K562 (cell line): ENCODE data around the gene CDH6. TPM values are rescaled to one million over a fixed set of nuclear protein-coding genes. Genes with fewer than 3 reads are reported as not detected.

Source experiments
- ATAC-seq: fragments of 200-7000 bp; cut with Tn5 transposase; 3 replicates; pipeline ENCODE4 v1.9.1; 2020; ENCODE audit warnings: moderate library complexity
- BruUV-seq: library from RNA; stranded (reverse); fragments of 400-500 nt; replicated peaks from 2 replicates; lab custom pipeline; 2021; lab: Mats Ljungman, UMichigan
- CTCF ChIA-PET: fragments of 300-600 bp; formaldehyde crosslinking; extraction: SDS; loops from one replicate; lab custom pipeline; 2021; ENCODE audit warnings: low intra/inter-chr PET ratio; lab: Yijun Ruan, JAX
- POLR2A ChIA-PET: fragments of 300-600, 350-650 bp; sonication (Branson Sonifier 250); formaldehyde crosslinking; extraction: SDS; loops from one replicate; lab custom pipeline; 2021; ENCODE audit warnings: antibody characterized with exemption, inconsistent platforms; lab: Yijun Ruan, JAX
- DNase-seq, 4 experiments: peaks; one replicate each; pipeline versions ENCODE4 v3.0.0 to v3.0.0-alpha.2; 2011 to 2018; ENCODE audit warnings: low spot score in 3 of 4, mixed read lengths in 3 of 4; ENCODE audit errors: extremely low read depth in 1 of 4
- FAIRE-seq: peaks from 2 replicates; lab custom pipeline; 2011; peaks lifted over from hg19 to GRCh38; lab: Jason Lieb, UNC
- H2AFZ ChIP-seq: 2 replicates; pipeline ENCODE4 v1.6.0; 2011; ENCODE audit warnings: low read depth, low read length, control low read depth, inconsistent platforms
- H3K27ac ChIP-seq: fragments of 200-600 bp; 3 replicates; pipeline ENCODE4 v1.8.0; 2011; ENCODE audit warnings: low read depth, mild to moderate bottlenecking, control low read depth, inconsistent platforms, low read length, moderate library complexity, mixed read lengths; ENCODE audit errors: extremely low read depth
- H3K27me3 ChIP-seq, 2 experiments: fragments of 300-600 bp in 1 of 2; 2 replicates in 1 of 2; 3 replicates in 1 of 2; pipeline versions ENCODE4 v1.6.0 to v1.8.0; 2011; ENCODE audit warnings: inconsistent platforms in 2 of 2, low read length in 2 of 2, mild to moderate bottlenecking in 1 of 2, mixed read lengths in 1 of 2, moderate library complexity in 1 of 2; ENCODE audit not compliant: control insufficient read depth in 2 of 2, insufficient read depth in 2 of 2
- H3K36me3 ChIP-seq: fragments of 300-600 bp; 3 replicates; pipeline ENCODE4 v1.8.0; 2011; ENCODE audit warnings: mild to moderate bottlenecking, low read length, inconsistent platforms; ENCODE audit not compliant: control insufficient read depth, insufficient read depth
- H3K4me1 ChIP-seq, 2 experiments: fragments of 200-600 bp in 1 of 2; replicated peaks in 1 of 2; 2 replicates in 1 of 2; 3 replicates in 1 of 2; pipeline versions ENCODE4 v1.5.1 to v1.8.0; 2011; ENCODE audit warnings: inconsistent platforms in 2 of 2, low read length in 2 of 2, mild to moderate bottlenecking in 1 of 2, mixed read lengths in 1 of 2, moderate library complexity in 1 of 2; ENCODE audit not compliant: control insufficient read depth in 2 of 2, insufficient read depth in 2 of 2
- H3K4me2 ChIP-seq: 2 replicates; pipeline ENCODE4 v1.6.1; 2011; ENCODE audit warnings: low read length, control low read depth, inconsistent platforms, mixed read lengths; ENCODE audit not compliant: insufficient read depth
- H3K4me3 ChIP-seq: fragments of 200-600 bp; sonication (generic), shearing (Covaris generic); 2 replicates; pipeline ENCODE4 v1.5.1; 2016; ENCODE audit warnings: control low read depth, inconsistent platforms
- H3K79me2 ChIP-seq: fragments of 200-600 bp; 3 replicates; pipeline ENCODE4 v1.8.0; 2011; ENCODE audit warnings: low read length, inconsistent platforms; ENCODE audit not compliant: control insufficient read depth, insufficient read depth
- H3K9ac ChIP-seq, 2 experiments: 2 replicates each; pipeline versions ENCODE4 v1.6.0 to v1.6.1; 2011; ENCODE audit warnings: low read depth in 2 of 2, low read length in 2 of 2, control low read depth in 1 of 2, inconsistent platforms in 1 of 2, mild to moderate bottlenecking in 1 of 2, mixed read lengths in 1 of 2; ENCODE audit not compliant: insufficient read depth in 1 of 2
- H3K9me1 ChIP-seq: one replicate; pipeline ENCODE4 v1.6.0; 2011; ENCODE audit warnings: inconsistent platforms, mild to moderate bottlenecking, low read length, moderate library complexity; ENCODE audit not compliant: control insufficient read depth, insufficient read depth
- H3K9me3 ChIP-seq: replicated peaks from 2 replicates; pipeline ENCODE4 v1.5.1; 2011; ENCODE audit warnings: low read depth, low read length, inconsistent platforms; ENCODE audit not compliant: control insufficient read depth, insufficient read depth
- H4K20me1 ChIP-seq: replicated peaks from 2 replicates; pipeline ENCODE4 v1.6.1; 2011; ENCODE audit warnings: low read length, inconsistent platforms, mixed read lengths; ENCODE audit not compliant: control insufficient read depth, insufficient read depth
- CC2D1A ChIP-seq: fragments of 450-650 bp; IDR thresholded peaks from 2 replicates; pipeline ENCODE4 v1.6.1; 2017; ENCODE audit warnings: mild to moderate bottlenecking
- FOXP1 ChIP-seq: sonication (generic); formaldehyde crosslinking; IDR thresholded peaks from 2 replicates; pipeline ENCODE4 v1.8.0; 2022; ENCODE audit warnings: mild to moderate bottlenecking, missing genetic modification reagents
- GMEB1 ChIP-seq: fragments of 250-450 bp; sonication (Bioruptor Pico); IDR thresholded peaks from 2 replicates; pipeline ENCODE4 v1.4.0; 2020; ENCODE audit warnings: mild to moderate bottlenecking
- HDAC6 ChIP-seq: IDR thresholded peaks from 2 replicates; pipeline ENCODE4 v1.6.1; 2012; ENCODE audit warnings: low read depth, mild to moderate bottlenecking, control low read depth, inconsistent platforms, low read length, moderate library complexity
- JUND ChIP-seq, 2 experiments: IDR thresholded peaks; 2 replicates in 1 of 2; 3 replicates in 1 of 2; pipeline ENCODE4 v1.6.1; 2011; ENCODE audit warnings: borderline replicate concordance in 2 of 2, low read depth in 2 of 2, low read length in 2 of 2, improper control_type of control experiment in 1 of 2, missing biosample characterization in 1 of 2, missing genetic modification characterization in 1 of 2, missing genetic modification reagents in 1 of 2
- KDM5B ChIP-seq: fragments of 200-600 bp; sonication (generic); IDR thresholded peaks from 2 replicates; pipeline ENCODE4 v1.6.1; 2012; ENCODE audit warnings: low read depth, mild to moderate bottlenecking, moderate library complexity, low read length, control low read depth, inconsistent platforms; ENCODE audit not compliant: insufficient replicate concordance
- MCM2 ChIP-seq: fragments of 450-650 bp; IDR thresholded peaks from 2 replicates; pipeline ENCODE4 v1.6.1; 2017; ENCODE audit warnings: low read depth, mild to moderate bottlenecking
- NELFE ChIP-seq: IDR thresholded peaks from 2 replicates; pipeline ENCODE4 v1.6.1; 2011; ENCODE audit warnings: mild to moderate bottlenecking; ENCODE audit not compliant: insufficient read depth, insufficient read length
- PHF20 ChIP-seq: fragments of 450-650 bp; IDR thresholded peaks from 2 replicates; pipeline ENCODE4 v1.6.1; 2018; ENCODE audit not compliant: partially characterized antibody
- SP2 ChIP-seq: IDR thresholded peaks from 2 replicates; pipeline ENCODE4 v1.6.1; 2011; ENCODE audit warnings: mild to moderate bottlenecking, low read depth, low read length, moderate library complexity; ENCODE audit not compliant: poor library complexity, severe bottlenecking; ENCODE audit errors: extremely low read depth
- STAT5B ChIP-seq: fragments of 250-450 bp; sonication (Bioruptor Pico); IDR thresholded peaks from 2 replicates; pipeline ENCODE4 v1.8.0; 2021; ENCODE audit warnings: mild to moderate bottlenecking, inconsistent platforms
- ZNF253 ChIP-seq: fragments of 250-450 bp; sonication (Bioruptor Pico); conservative IDR thresholded peaks from 2 replicates; pipeline ENCODE4 v1.6.1; 2021; ENCODE audit warnings: mild to moderate bottlenecking
- ZNF277 ChIP-seq: fragments of 250-450 bp; sonication (Bioruptor Pico); IDR thresholded peaks from 2 replicates; pipeline ENCODE4 v1.8.0; 2022; ENCODE audit warnings: inconsistent platforms, mild to moderate bottlenecking, moderate library complexity, borderline replicate concordance
- ZNF431 ChIP-seq: sonication (generic); formaldehyde crosslinking; IDR thresholded peaks from 2 replicates; pipeline ENCODE4 v1.8.0; 2022; ENCODE audit warnings: mild to moderate bottlenecking, missing genetic modification reagents
- ZNF699 ChIP-seq: fragments of 250-450 bp; sonication (Bioruptor Pico); IDR thresholded peaks from 2 replicates; pipeline ENCODE4 v1.8.0; 2021; ENCODE audit warnings: mild to moderate bottlenecking, moderate library complexity; ENCODE audit not compliant: insufficient replicate concordance
- WGBS: fragments of 100-300 bp; shearing (Covaris generic); methylation state at CpG from one replicate; pipeline ENCODE4 v1.1.6; 2016; ENCODE audit warnings: low coverage, mixed read lengths; ENCODE audit not compliant: insufficient coverage; ENCODE audit errors: missing lambda C conversion rate; 5-methylcytosine and 5-hydroxymethylcytosine counted together
- in situ Hi-C: fragments of 300-500 bp; cut with MboI; formaldehyde crosslinking; loops from 4 replicates; pipeline ENCODE4 v1.15.0; 2018; ENCODE audit warnings: inconsistent platforms, mixed read lengths
- intact Hi-C: fragments of 100-400 bp; cut with micrococcal nuclease; formaldehyde crosslinking; loops from 2 replicates; pipeline ENCODE4 v1.14.2; 2022
- polyA plus RNA-seq, 8 experiments: library from polyadenylated mRNA; depleted of rRNA in 4 of 8; stranded (reverse) in 5 of 8; unstranded in 3 of 8; fragments of >200 nt; fragmentation: Nextera tagmentation in 2 of 8; fragmentation: Illumina TruSeq in 1 of 8; extraction: Ambion mirVana in 2 of 8; extraction: Trizol in 1 of 8; gene quantifications; 2 replicates each; pipeline versions ENCODE4 v1.2.1 to v1.2.3, GENCODE V29; 2011 to 2014; ENCODE audit warnings: inconsistent platforms in 1 of 8, missing spikeins in 1 of 8
- total RNA-seq, 7 experiments: library from RNA; depleted of rRNA in 6 of 7; stranded (reverse); fragments of >200 nt in 6 of 7; fragmentation: Illumina TruSeq in 2 of 7; extraction: Trizol in 2 of 7; gene quantifications; 2 replicates each; pipeline versions ENCODE4 v1.2.1 to v1.2.3, GENCODE V29; 2011 to 2021; ENCODE audit warnings: low replicate concordance in 1 of 7

The CDH6 gene
- total and polyA plus RNA-seq, 9 of the 15 experiments (the other 6 are each of a cell fraction or from before 2014, with no cell fraction given): not detected

- no peaks in the 10 kb centered on the region for H3K9me3 ChIP-seq
- no peaks in the 10 kb centered on the region for H3K4me1 ChIP-seq
- no peak for TF ChIP-seq HDAC6
- no peak for TF ChIP-seq KDM5B
- no peak for TF ChIP-seq ZNF431 (CRISPR knock-in tag)
- TF ChIP-seq JUND (IDR thresholded peaks at IDR 0.05; ENCODE audit: borderline replicate concordance, low read depth, low read length): no peak
- TF ChIP-seq JUND (tag; IDR thresholded peaks at IDR 0.05; ENCODE audit: borderline replicate concordance, low read depth, low read length): no peak
- TF ChIP-seq NELFE: no peak
- no peak for TF ChIP-seq PHF20
- H3K79me2 ChIP-seq: no peaks in the 10 kb centered on the region
- in situ Hi-C loops: no loop called here
- no peak for ATAC-seq
- BruUV-seq: no TSS peak
- POLR2A ChIA-PET: no interaction called here
- H3K4me2 ChIP-seq: no peak overlapping the region
- DNase-seq: no peak
- H3K9me1 ChIP-seq: no peaks in the 10 kb centered on the region
- H3K9ac ChIP-seq: no peak overlapping the region
- H3K4me3 ChIP-seq: no peak overlapping the region
- no peak overlapping the region for H3K27ac ChIP-seq
- intact Hi-C loops: no loop called here
- CTCF ChIA-PET: no interaction called here
- H2AFZ ChIP-seq: no peak overlapping the region
- no peaks in the 10 kb centered on the region for H3K36me3 ChIP-seq
- H3K27me3 ChIP-seq: no peaks in the 10 kb centered on the region
- no peaks in the 10 kb centered on the region for H4K20me1 ChIP-seq
- no peak for FAIRE-seq
Measured at GRCh38 chr5:31211098-31211497, 17.6 kb downstream of the CDH6 start.

- 0% methylated on average over 4 of the region's 4 CpGs for WGBS
Measured at GRCh38 chr5:31213257-31213656, 19.8 kb downstream of the CDH6 start.

More at GRCh38 chr5:31213257-31213656, 19.8 kb downstream of the CDH6 start:
- DNase-seq: no peak
- Histone ChIP-seq H4K20me1 (no peaks in the 10 kb centered on the region), H3K9ac (no peak overlapping the region), H3K27me3 (no peaks in the 10 kb centered on the region), H3K27ac (no peak overlapping the region), H3K4me2 (no peak overlapping the region), H3K4me3 (no peak overlapping the region), H2AFZ (no peak overlapping the region), H3K9me3 (no peaks in the 10 kb centered on the region), H3K79me2 (no peaks in the 10 kb centered on the region), H3K4me1 (no peaks in the 10 kb centered on the region), H3K9me1 (no peaks in the 10 kb centered on the region), H3K36me3 (no peaks in the 10 kb centered on the region)
- no peak for ATAC-seq
- TF ChIP-seq ZNF277 (CRISPR knock-in tag) (no peak), GMEB1 (CRISPR knock-in tag) (no peak), MCM2 (no peak), ZNF699 (CRISPR knock-in tag) (no peak), ZNF253 (CRISPR knock-in tag) (no peak), STAT5B (CRISPR knock-in tag) (no peak), SP2 (no peak), CC2D1A (no peak), FOXP1 (CRISPR knock-in tag) (no peak)
- in situ Hi-C loops (no loop called here), intact Hi-C loops (no loop called here)
- CTCF ChIA-PET: no interaction called here
- POLR2A ChIA-PET: interaction anchor here (0.7 to 0.8 kb wide), 2 partner anchors 59 to 243 kb away, joined by 3 to 4 read pairs; no protein-coding TSS in a partner anchor
- no peak for FAIRE-seq
- BruUV-seq: no TSS peak
